Activated T-helper 1 cell treated with anti-CD3 and anti-CD28 coated beads, Interleukin-2, amount 50 U/mL, for 16 hours (primary cell): ENCODE results near the gene CACNA1F.
"Not testable (repeated sequence)": the region's sequence is repeated elsewhere in the genome, so short reads cannot be mapped to it uniquely, and the experiment has no call there.

Source experiments
- DNase-seq, 2 donors: peaks; one replicate each; pipeline ENCODE4 v3.0.0-alpha.2; 2020; ENCODE audit warnings: low read depth in 1 of 2, low spot score in 1 of 2

CACNA1F gene

GRCh38 chrX:49176421-49177326 lies 56.5 kb downstream of the CACNA1F start:
- DNase-seq = no peak

GRCh38 chrX:49175435-49176274 lies 57.5 kb downstream of the CACNA1F start:
- DNase-seq = no peak

- no peak for DNase-seq
Measured at GRCh38 chrX:49174723-49175122, 58.4 kb downstream of the CACNA1F start.

- DNase-seq = not testable (repeated sequence)
Measured at GRCh38 chrX:49173544-49173943, 59.6 kb downstream of the CACNA1F start.

- peak; percentile 23 to 37 for DNase-seq
Measured at GRCh38 chrX:49172280-49172780, 60.8 kb downstream of the CACNA1F start.

DNA sequence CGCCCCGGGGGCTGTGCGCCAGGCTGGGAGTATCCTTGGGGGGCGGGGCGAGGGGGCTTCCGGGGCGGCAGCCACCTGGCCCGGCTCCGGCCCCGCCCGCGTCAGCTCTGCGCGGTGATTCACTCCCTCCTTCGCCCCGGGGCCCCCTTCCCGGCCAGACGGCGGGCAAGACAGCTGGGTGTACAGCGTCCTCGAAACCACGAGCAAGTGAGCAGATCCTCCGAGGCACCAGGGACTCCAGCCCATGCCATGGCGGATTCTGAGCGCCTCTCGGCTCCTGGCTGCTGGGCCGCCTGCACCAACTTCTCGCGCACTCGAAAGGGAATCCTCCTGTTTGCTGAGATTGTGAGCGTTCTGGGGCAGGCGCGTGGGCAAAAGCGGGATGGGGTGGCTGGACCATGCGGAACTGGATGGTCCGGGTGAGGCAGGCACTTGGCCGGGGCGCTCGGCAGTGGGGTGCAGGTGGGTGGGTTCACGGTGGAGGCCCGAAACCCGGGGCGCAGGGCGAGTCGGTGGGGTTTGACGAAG lies 61.3 kb downstream of the CACNA1F start, which contains the start of gene PLP2:
PLP2 (plus strand) TSS at position 147 of the 528 bp plus-strand sequence; CDS start at position 250, 103 bp downstream.
- peak; percentile 42 to 55 for DNase-seq

DNA sequence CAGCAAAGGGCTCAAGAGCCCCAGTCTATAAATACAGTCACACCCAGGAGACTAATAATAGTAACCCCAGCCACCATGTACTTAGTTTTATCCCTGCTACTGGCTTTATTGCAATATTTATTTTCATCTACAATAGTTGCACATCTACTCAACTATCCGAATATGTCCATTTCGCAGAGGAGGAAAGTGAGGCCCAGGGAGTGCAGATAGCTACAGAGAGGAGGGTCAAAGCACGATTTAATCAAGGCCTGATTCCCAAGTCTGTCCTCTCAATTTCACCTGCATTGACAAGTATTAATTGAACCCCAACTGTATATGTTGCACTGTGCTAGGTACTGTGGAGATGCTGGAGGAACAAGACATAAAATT lies 65.4 kb downstream of the CACNA1F start:
- no peak for DNase-seq

DNA sequence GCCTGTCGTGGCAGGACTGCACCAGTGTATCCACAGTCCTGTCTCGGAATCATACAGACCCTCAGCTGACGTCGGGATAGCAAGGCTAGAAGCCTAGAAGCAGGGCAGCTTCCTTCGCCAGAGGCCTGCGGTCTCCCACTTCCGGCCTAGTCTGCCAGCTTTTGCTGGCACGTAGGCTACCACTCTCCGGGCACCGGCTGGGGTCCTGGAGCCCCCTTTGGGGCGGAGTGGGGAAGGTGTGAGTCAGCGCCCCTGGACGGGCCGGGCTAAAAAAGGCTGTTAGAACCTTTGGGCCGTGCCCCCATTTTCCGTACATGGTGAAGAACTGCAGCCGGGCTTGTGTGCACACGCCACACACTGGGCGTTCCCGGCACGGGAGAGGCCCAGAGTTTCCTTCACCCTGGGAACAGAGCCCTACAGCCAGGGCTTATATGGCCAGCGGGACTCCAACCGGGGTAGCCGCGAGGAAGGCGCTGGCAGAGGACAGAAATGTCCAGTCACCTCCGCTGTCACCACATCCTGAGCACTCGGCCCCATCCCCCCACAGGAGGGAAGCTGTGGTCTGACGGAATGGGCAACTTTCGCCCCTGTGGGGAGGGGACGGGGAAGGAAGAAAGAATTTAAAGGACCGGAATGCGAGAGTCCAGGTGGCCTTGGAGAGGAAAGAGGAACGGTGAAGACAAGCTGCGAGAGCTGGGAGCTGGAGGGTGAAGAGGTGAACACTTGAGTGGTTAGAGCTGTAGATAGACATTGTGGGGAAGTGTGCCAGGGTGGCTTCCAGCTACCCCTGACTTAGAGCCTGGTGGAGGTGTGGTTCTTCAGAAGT lies 66.0 kb downstream of the CACNA1F start:
- DNase-seq = peak; percentile 24 to 38

GRCh38 chrX:49165901-49166881 lies 66.9 kb downstream of the CACNA1F start:
- DNase-seq = peak; percentile 44 to 54

GRCh38 chrX:49164589-49165360 lies 68.4 kb downstream of the CACNA1F start:
- no peak for DNase-seq

DNA sequence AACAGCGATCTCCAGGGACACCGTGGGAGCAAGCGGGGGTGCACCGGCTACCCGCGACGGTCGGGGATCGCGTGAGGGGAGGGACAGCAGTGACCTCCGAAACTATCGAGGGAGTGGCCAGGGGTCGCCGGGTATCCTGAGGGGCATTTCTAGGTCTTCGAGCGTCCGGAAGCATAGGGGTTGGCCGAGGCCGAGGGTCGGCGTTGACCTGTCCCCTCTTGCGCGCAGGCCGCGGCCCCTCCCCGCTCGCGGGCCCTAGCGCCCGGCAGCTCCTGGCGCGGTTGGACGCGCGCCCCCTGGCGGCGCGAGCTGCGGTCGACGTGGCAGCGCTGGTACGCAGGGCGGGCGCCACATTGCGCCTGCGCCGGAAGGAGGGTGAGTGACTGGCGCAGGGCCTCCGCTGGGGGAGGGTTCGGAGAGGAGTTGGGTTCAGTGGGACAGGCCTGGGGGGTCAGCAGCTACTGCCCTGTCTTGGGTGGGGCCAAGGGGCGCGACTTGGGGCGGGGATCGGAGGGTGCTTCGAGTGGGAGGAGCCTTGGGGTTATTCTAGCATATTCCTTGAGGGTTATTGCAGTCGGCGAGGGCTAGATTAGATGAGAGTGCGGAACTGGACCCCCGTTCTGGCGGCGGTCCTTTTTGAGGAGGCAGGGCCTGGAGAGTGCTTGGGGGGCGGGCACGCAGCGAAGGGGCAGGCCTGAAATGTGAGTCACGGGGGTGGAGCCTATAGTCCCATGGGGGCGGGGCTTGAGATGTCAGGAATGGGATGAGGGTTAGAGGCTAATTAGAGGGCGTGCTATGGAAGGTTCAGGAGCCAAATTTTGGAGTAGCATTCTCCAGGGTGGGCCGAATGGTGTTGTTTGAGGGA lies 69.4 kb downstream of the CACNA1F start:
- peak; percentile 47 to 70 for DNase-seq

GRCh38 chrX:49162620-49163019 lies 70.5 kb downstream of the CACNA1F start, which contains the start of gene MAGIX:
MAGIX (plus strand) TSS chrX:49162758; CDS start chrX:49162890, 132 bp downstream.
- no peak for DNase-seq

DNA sequence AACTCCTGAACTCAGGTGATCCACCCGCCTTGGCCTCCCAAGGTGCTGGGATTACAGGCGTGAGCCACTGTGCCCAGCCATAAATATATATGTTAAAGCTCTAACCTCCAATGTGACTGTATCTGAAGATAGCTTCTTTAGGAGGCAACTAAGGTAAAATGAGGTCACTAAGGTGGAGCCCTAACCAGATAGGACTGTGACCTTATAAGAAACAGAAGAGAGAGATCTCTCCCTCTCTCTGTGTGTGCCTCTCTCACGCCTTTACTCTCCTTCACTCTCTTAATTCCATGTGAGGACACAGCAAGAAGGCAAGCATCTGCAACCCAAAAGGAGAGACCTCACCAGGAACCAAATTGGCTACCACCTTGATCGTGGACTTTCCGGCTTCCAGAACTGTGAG lies 71.5 kb downstream of the CACNA1F start:
- DNase-seq = no peak

DNA sequence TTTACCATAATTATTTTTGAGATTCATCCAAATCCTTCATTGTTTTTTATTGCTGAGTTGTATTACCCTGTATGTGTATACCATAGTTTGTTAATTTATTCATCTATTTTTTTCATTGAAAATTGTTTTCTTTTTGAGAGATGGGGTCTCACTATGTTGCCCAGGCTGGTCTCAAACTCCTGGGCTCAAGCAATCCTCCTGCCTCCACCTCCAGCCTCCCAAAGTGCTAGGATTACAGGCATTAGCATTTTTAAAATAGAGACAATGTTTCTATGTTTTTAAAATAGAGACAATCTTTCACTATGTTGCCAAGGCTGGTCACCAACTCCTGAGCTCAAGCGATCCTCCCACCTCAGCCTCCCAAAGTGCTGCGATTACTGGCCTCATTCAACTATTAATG lies 72.2 kb downstream of the CACNA1F start:
- DNase-seq = no peak

DNA sequence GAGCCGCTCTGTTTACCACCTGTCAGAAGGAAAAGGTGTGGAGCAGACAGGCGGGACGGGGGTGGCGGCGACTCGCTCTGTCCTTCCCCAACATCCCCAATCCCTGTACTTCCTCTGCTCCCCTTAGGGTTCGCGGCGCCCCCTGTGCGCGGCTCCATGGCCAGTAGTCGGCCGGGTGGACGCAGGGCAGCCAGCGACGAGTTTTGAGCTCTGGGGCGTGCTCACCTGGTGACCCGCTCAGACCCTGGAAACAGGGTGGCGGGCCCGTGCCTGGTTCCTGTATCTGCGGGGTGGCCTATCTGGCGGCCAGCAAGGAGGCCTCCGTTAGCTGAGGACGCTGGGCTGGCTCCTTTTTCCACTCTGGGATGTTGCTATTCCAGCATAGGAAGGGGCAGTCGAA lies 75.9 kb downstream of the CACNA1F start:
- no peak for DNase-seq

GRCh38 chrX:49155900-49156837 lies 77.0 kb downstream of the CACNA1F start:
- DNase-seq = peak; percentile 69 to 75
